GM18498 (cell line): ENCODE results near the gene DOCK1.

Experiments used
- ATAC-seq: cut with Tn5 transposase; IDR thresholded peaks from one replicate; pipeline ENCODE4 v1.9.1; 2021; ENCODE audit warnings: mild to moderate bottlenecking, moderate library complexity; ENCODE audit not compliant: unreplicated experiment

Gene DOCK1

GRCh38 chr10:126948355-126949160, 43.3 kb downstream of the DOCK1 start:
- ATAC-seq = no peak

GRCh38 chr10:126949161-126949503, 43.9 kb downstream of the DOCK1 start:
- ATAC-seq = no peak

GRCh38 chr10:126950401-126951105, 45.3 kb downstream of the DOCK1 start:
- no peak for ATAC-seq

- no peak for ATAC-seq
Measured at GRCh38 chr10:126953886-126954285, 48.7 kb downstream of the DOCK1 start.

- no peak for ATAC-seq
Measured at GRCh38 chr10:126955396-126955795, 50.2 kb downstream of the DOCK1 start.

GRCh38 chr10:126955934-126956711, 50.9 kb downstream of the DOCK1 start:
- ATAC-seq = no peak

- no peak for ATAC-seq
Measured at GRCh38 chr10:126956712-126957108, 51.5 kb downstream of the DOCK1 start.

- no peak for ATAC-seq
Measured at GRCh38 chr10:126957111-126957510, 51.9 kb downstream of the DOCK1 start.

- ATAC-seq = no peak
Measured at GRCh38 chr10:126959431-126959830, 54.2 kb downstream of the DOCK1 start.

- ATAC-seq = no peak
Measured at GRCh38 chr10:126959906-126960685, 54.9 kb downstream of the DOCK1 start.

GRCh38 chr10:126963354-126963753, 58.1 kb downstream of the DOCK1 start:
- ATAC-seq = no peak

GRCh38 chr10:126964190-126964589, 59.0 kb downstream of the DOCK1 start:
- no peak for ATAC-seq

- no peak for ATAC-seq
Measured at GRCh38 chr10:126966938-126967337, 61.7 kb downstream of the DOCK1 start.

GRCh38 chr10:126969310-126969709, 64.1 kb downstream of the DOCK1 start:
- no peak for ATAC-seq

- ATAC-seq = no peak
Measured at GRCh38 chr10:126972635-126973414, 67.6 kb downstream of the DOCK1 start.

- ATAC-seq = no peak
Measured at GRCh38 chr10:126975221-126975620, 70.0 kb downstream of the DOCK1 start.

- no peak for ATAC-seq
Measured at GRCh38 chr10:126977216-126977615, 72.0 kb downstream of the DOCK1 start.

- no peak for ATAC-seq
Measured at GRCh38 chr10:126979311-126979710, 74.1 kb downstream of the DOCK1 start.

GRCh38 chr10:126993208-126993607, 88.0 kb downstream of the DOCK1 start:
- no peak for ATAC-seq
